Vagina (tissue), 2 donors: ENCODE measurements around the gene SNRNP200. TPM values are rescaled to one million over a fixed set of nuclear protein-coding genes. Genes with fewer than 3 reads are reported as not detected.

ENCODE experiments used
- DNase-seq, 2 donors: peaks; one replicate each; pipeline ENCODE4 v3.0.0-alpha.2; 2017; ENCODE audit errors: extremely low spot score in 2 of 2
- H3K27ac ChIP-seq: fragments of 200-600 bp; sonication (generic); one replicate; pipeline ENCODE4 v1.5.1; 2019
- H3K27me3 ChIP-seq: fragments of 200-600 bp; sonication (generic); one replicate; pipeline ENCODE4 v1.5.1; 2019
- H3K36me3 ChIP-seq, 2 donors: fragments of 200-600 bp; sonication (generic); one replicate each; pipeline ENCODE4 v1.5.1; 2017 to 2019
- H3K4me1 ChIP-seq: fragments of 200-600 bp; sonication (generic); one replicate; pipeline ENCODE4 v1.5.1; 2019
- H3K4me3 ChIP-seq, 2 donors: fragments of 200-600 bp; sonication (generic); 1 replicate in 1 of 2; 2 replicates in 1 of 2; pipeline ENCODE4 v1.5.1; 2016 to 2019
- H3K9me3 ChIP-seq: fragments of 200-600 bp; sonication (generic); one replicate; pipeline ENCODE4 v1.5.1; 2019
- POLR2A ChIP-seq, 2 donors: fragments of 450-650 bp; IDR thresholded peaks; one replicate each; pipeline ENCODE4 v1.6.1; 2017; ENCODE audit warnings: antibody characterized with exemption in 2 of 2, mild to moderate bottlenecking in 2 of 2, moderate library complexity in 2 of 2
- POLR2AphosphoS5 ChIP-seq, 2 donors: sonication (generic); formaldehyde crosslinking; IDR thresholded peaks; one replicate each; pipeline ENCODE4 v1.9.0; 2017; ENCODE audit warnings: antibody characterized with exemption in 2 of 2, mild to moderate bottlenecking in 2 of 2, low read depth in 1 of 2; ENCODE audit not compliant: insufficient read depth in 1 of 2
- intact Hi-C: fragments of 100-400 bp; cut with DNase I; formaldehyde crosslinking; loops from one replicate; pipeline ENCODE4 v1.15.1; 2023
- total RNA-seq: library from RNA; depleted of rRNA; stranded (reverse); fragments of >200 nt; gene quantifications from one replicate; pipeline ENCODE4 v1.2.3, GENCODE V29; 2016
- TF ChIP-seq, protein P1 (sequence below), 3 experiments: fragments of 450-650 bp in 2 of 3; fragments of 200-600 bp in 1 of 3; sonication (generic) in 1 of 3; IDR thresholded peaks; one replicate each; pipeline ENCODE4 v1.5.1; 2017 to 2019; ENCODE audit warnings: antibody characterized with exemption in 3 of 3, mild to moderate bottlenecking in 2 of 3, moderate library complexity in 2 of 3

SNRNP200 gene
- total RNA-seq, 1 donor from 2014 or later = 129 TPM

- H3K4me1 ChIP-seq = no peaks in the 10 kb centered on the region
- intact Hi-C loops = loop anchor here (10.0 kb wide), 1 partner anchor 213 kb away; the partner anchor contains the start of gene NEURL3
- DNase-seq = no peak
- no peak for TF ChIP-seq POLR2AphosphoS5 (IDR thresholded peaks at IDR 0.05; ENCODE audit: insufficient read depth in 1 of 2, low read depth in 1 of 2)
- TF ChIP-seq POLR2A (IDR thresholded peaks at IDR 0.05) = no peak
- TF ChIP-seq, protein P1, sequence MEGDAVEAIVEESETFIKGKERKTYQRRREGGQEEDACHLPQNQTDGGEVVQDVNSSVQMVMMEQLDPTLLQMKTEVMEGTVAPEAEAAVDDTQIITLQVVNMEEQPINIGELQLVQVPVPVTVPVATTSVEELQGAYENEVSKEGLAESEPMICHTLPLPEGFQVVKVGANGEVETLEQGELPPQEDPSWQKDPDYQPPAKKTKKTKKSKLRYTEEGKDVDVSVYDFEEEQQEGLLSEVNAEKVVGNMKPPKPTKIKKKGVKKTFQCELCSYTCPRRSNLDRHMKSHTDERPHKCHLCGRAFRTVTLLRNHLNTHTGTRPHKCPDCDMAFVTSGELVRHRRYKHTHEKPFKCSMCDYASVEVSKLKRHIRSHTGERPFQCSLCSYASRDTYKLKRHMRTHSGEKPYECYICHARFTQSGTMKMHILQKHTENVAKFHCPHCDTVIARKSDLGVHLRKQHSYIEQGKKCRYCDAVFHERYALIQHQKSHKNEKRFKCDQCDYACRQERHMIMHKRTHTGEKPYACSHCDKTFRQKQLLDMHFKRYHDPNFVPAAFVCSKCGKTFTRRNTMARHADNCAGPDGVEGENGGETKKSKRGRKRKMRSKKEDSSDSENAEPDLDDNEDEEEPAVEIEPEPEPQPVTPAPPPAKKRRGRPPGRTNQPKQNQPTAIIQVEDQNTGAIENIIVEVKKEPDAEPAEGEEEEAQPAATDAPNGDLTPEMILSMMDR (IDR thresholded peaks at IDR 0.05) = no peak
- H3K9me3 ChIP-seq = no peaks in the 10 kb centered on the region
- no peaks in the 10 kb centered on the region for H3K27me3 ChIP-seq
- H3K4me3 ChIP-seq = no peak overlapping the region
- no peak overlapping the region for H3K27ac ChIP-seq
- peaks cover 5 to 100% of the 10 kb centered on the region in 2 donors for H3K36me3 ChIP-seq
These were observed 13.6 kb downstream of the SNRNP200 start for GRCh38 chr2:96291751-96292150.

- no peak for DNase-seq
- TF ChIP-seq POLR2AphosphoS5 (IDR thresholded peaks at IDR 0.05; ENCODE audit: insufficient read depth in 1 of 2, low read depth in 1 of 2) (no peak), POLR2A (IDR thresholded peaks at IDR 0.05) (no peak)
- TF ChIP-seq, protein P1 (IDR thresholded peaks at IDR 0.05) = no peak
- Histone ChIP-seq H3K27me3 (no peaks in the 10 kb centered on the region), H3K36me3 (peaks cover 10 to 100% of the 10 kb centered on the region in 2 donors), H3K9me3 (no peaks in the 10 kb centered on the region), H3K4me3 (no peak overlapping the region), H3K4me1 (no peaks in the 10 kb centered on the region), H3K27ac (no peak overlapping the region)
- intact Hi-C loops = no loop called here
These were observed 18.0 kb downstream of the SNRNP200 start for GRCh38 chr2:96287273-96287856.

DNA sequence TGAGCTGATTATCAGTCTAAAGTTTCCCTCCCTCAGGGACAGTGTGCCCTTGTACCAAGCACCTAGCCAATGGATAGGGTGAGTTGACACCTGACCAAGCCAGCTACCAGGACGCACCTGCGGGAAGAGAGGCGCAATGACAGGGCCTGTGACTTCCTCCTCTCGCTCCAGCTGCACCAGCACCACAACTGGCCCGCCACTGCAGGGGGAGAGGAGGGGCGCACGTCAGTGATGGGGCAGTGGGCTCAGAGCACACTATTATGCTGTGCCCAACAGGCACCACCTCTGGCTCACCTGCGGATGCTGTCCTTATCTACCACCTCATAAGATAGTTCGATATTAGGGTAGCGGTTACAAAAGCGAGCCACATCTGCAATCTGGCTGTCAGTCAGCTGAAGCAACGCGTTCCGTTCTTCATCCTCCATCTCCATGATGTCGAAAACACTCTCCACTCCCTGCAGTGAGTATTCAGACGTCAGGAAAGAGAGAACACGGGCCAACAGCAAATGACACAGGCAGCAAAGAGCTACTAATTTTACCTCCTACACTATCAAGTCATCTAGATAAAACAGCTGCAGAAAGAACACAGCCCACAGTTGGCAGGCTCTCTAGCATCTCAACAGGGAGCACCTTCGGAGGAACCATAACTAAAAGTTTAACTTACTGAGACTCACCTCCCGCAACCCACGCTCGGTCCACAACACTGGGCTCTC, 28.4 kb downstream of the SNRNP200 start:
- TF ChIP-seq POLR2A (IDR thresholded peaks at IDR 0.05) (no peak), POLR2AphosphoS5 (IDR thresholded peaks at IDR 0.05; ENCODE audit: insufficient read depth in 1 of 2, low read depth in 1 of 2) (no peak)
- TF ChIP-seq, protein P1 (IDR thresholded peaks at IDR 0.05) = no peak
- H3K36me3 ChIP-seq = peaks cover 4 to 88% of the 10 kb centered on the region in 2 donors

GRCh38 chr2:96274355-96275056, 30.8 kb downstream of the SNRNP200 start:
- no peak overlapping the region for H3K27ac ChIP-seq
- H3K36me3 ChIP-seq = peaks cover 4 to 85% of the 10 kb centered on the region in 2 donors
- no peaks in the 10 kb centered on the region for H3K9me3 ChIP-seq
- no peak for DNase-seq
- H3K4me3 ChIP-seq = no peak overlapping the region
- no peaks in the 10 kb centered on the region for H3K27me3 ChIP-seq
- TF ChIP-seq POLR2A (IDR thresholded peaks at IDR 0.05) (no peak), POLR2AphosphoS5 (IDR thresholded peaks at IDR 0.05; ENCODE audit: insufficient read depth in 1 of 2, low read depth in 1 of 2) (no peak)
- TF ChIP-seq, protein P1 (IDR thresholded peaks at IDR 0.05) = no peak
- intact Hi-C loops = no loop called here
- H3K4me1 ChIP-seq = no peaks in the 10 kb centered on the region

More for the DNA sequence above, 28.4 kb downstream of the SNRNP200 start:
- no peaks in the 10 kb centered on the region for H3K27me3 ChIP-seq
- no peaks in the 10 kb centered on the region for H3K4me1 ChIP-seq
- no peak for DNase-seq
- H3K9me3 ChIP-seq = no peaks in the 10 kb centered on the region
- H3K4me3 ChIP-seq = no peak overlapping the region
- intact Hi-C loops = no loop called here
- H3K27ac ChIP-seq = no peak overlapping the region
